A549 (cell line): ENCODE measurements around the gene TNS3. TPM values are rescaled to one million over a fixed set of nuclear protein-coding genes. Genes with fewer than 3 reads are reported as not detected.

Source experiments
- ATAC-seq, 2 experiments: fragments of 200-7000 bp in 1 of 2; fragments of >200 bp in 1 of 2; cut with Nextera tagmentation in 1 of 2; cut with Tn5 transposase in 1 of 2; 3 replicates each; pipeline versions ENCODE4 v1.8.0 to v1.9.1; 2018 to 2020; ENCODE audit warnings: mild to moderate bottlenecking in 1 of 2, moderate library complexity in 1 of 2
- CTCF ChIA-PET: fragments of 300-600 bp; sonication (Branson Sonifier 250); formaldehyde crosslinking; extraction: SDS; loops from one replicate; lab custom pipeline; 2021; ENCODE audit warnings: antibody characterized with exemption, inconsistent platforms; lab: Yijun Ruan, JAX
- POLR2A ChIA-PET: fragments of 350-600 bp; formaldehyde crosslinking; extraction: SDS; loops from one replicate; lab custom pipeline; 2021; ENCODE audit warnings: antibody characterized with exemption, inconsistent platforms; lab: Yijun Ruan, JAX
- DNase-seq, 2 experiments: peaks; one replicate each; pipeline versions ENCODE4 v3.0.0 to v3.0.0-alpha.2; 2011 to 2016; ENCODE audit warnings: low read depth in 1 of 2, low spot score in 1 of 2
- FAIRE-seq: peaks from 2 replicates; lab custom pipeline; 2011; peaks lifted over from hg19 to GRCh38; lab: Jason Lieb, UNC
- H3K27ac ChIP-seq, 2 experiments: fragments of >200 bp; sonication (Bioruptor Twin); formaldehyde crosslinking; 3 replicates each; pipeline ENCODE4 v1.5.1; 2016 to 2017
- H3K4me1 ChIP-seq: fragments of >200 bp; sonication (Bioruptor Twin); formaldehyde crosslinking; 3 replicates; pipeline ENCODE4 v1.6.1; 2016
- H3K4me2 ChIP-seq: fragments of >200 bp; sonication (Bioruptor Twin); formaldehyde crosslinking; 3 replicates; pipeline ENCODE4 v1.6.1; 2016
- H3K4me3 ChIP-seq: fragments of >200 bp; sonication (Bioruptor Twin); formaldehyde crosslinking; 3 replicates; pipeline ENCODE4 v1.5.1; 2016
- H3K9me3 ChIP-seq: fragments of >200 bp; sonication (Bioruptor Twin); formaldehyde crosslinking; 3 replicates; pipeline ENCODE4 v1.6.1; 2016
- BCL3 ChIP-seq: fragments of >200 bp; sonication (Bioruptor Twin); formaldehyde crosslinking; IDR thresholded peaks from 3 replicates; pipeline ENCODE4 v1.6.1; 2016
- CBX8 ChIP-seq: fragments of 200-600 bp; sonication (generic); IDR thresholded peaks from 2 replicates; pipeline ENCODE4 v1.6.1; 2016
- CHD2 ChIP-seq: fragments of 150-350 bp; IDR thresholded peaks from 2 replicates; pipeline ENCODE4 v1.6.1; 2014; ENCODE audit warnings: low read length; ENCODE audit not compliant: partially characterized antibody
- CHD4 ChIP-seq: fragments of 200-600 bp; sonication (generic); IDR thresholded peaks from 2 replicates; pipeline ENCODE4 v1.6.1; 2016; ENCODE audit warnings: antibody characterized with exemption, mild to moderate bottlenecking, borderline replicate concordance
- EHF ChIP-seq: fragments of 250-450 bp; sonication (Bioruptor Pico); IDR thresholded peaks from 2 replicates; pipeline ENCODE4 v1.5.0; 2020; ENCODE audit warnings: mild to moderate bottlenecking
- EHMT2 ChIP-seq: fragments of 200-600 bp; sonication (generic); IDR thresholded peaks from 2 replicates; pipeline ENCODE4 v1.6.1; 2016; ENCODE audit warnings: antibody characterized with exemption, low read depth, mild to moderate bottlenecking, moderate library complexity
- EP300 ChIP-seq, 2 experiments: fragments of >200 bp; sonication (Bioruptor Twin); formaldehyde crosslinking; IDR thresholded peaks; 2 replicates in 1 of 2; 3 replicates in 1 of 2; pipeline ENCODE4 v1.6.1; 2016 to 2017
- FOXS1 ChIP-seq: fragments of 250-450 bp; sonication (Bioruptor Pico); IDR thresholded peaks from 2 replicates; pipeline ENCODE4 v1.5.0; 2020; ENCODE audit warnings: mild to moderate bottlenecking, moderate library complexity
- GATA3 ChIP-seq: IDR thresholded peaks from 2 replicates; pipeline ENCODE4 v1.6.1; 2012; ENCODE audit warnings: borderline replicate concordance
- HDAC2 ChIP-seq: fragments of 200-600 bp; sonication (generic); IDR thresholded peaks from 2 replicates; pipeline ENCODE4 v1.6.1; 2016
- JUN ChIP-seq, 2 experiments: fragments of >200 bp; sonication (Bioruptor Twin); formaldehyde crosslinking; IDR thresholded peaks; 2 replicates in 1 of 2; 3 replicates in 1 of 2; pipeline ENCODE4 v1.6.1; 2016 to 2017
- KDM5A ChIP-seq: fragments of 200-600 bp; sonication (generic); IDR thresholded peaks from 2 replicates; pipeline ENCODE4 v1.6.1; 2016; ENCODE audit warnings: antibody characterized with exemption, mild to moderate bottlenecking
- MAX ChIP-seq: IDR thresholded peaks from 2 replicates; pipeline ENCODE4 v1.6.1; 2012
- MAZ ChIP-seq: fragments of 150-350 bp; IDR thresholded peaks from 2 replicates; pipeline ENCODE4 v1.6.1; 2014; ENCODE audit warnings: antibody characterized with exemption, low read depth, low read length, borderline replicate concordance
- PHF8 ChIP-seq: fragments of 200-600 bp; sonication (generic); IDR thresholded peaks from 2 replicates; pipeline ENCODE4 v1.6.1; 2016; ENCODE audit warnings: low read depth, mild to moderate bottlenecking, antibody characterized with exemption, moderate library complexity, borderline replicate concordance
- RAD21 ChIP-seq, 2 experiments: fragments of >200 bp in 1 of 2; sonication (Bioruptor Twin) in 1 of 2; formaldehyde crosslinking in 1 of 2; IDR thresholded peaks in 1 of 2; conservative IDR thresholded peaks in 1 of 2; 2 replicates in 1 of 2; 3 replicates in 1 of 2; pipeline ENCODE4 v1.6.1; 2012 to 2018; ENCODE audit warnings: inconsistent platforms in 1 of 2
- RARB ChIP-seq: fragments of 250-450 bp; sonication (Bioruptor Pico); IDR thresholded peaks from 2 replicates; pipeline ENCODE4 v1.8.0; 2021; ENCODE audit warnings: mild to moderate bottlenecking, moderate library complexity
- RCOR1 ChIP-seq: fragments of 150-350 bp; IDR thresholded peaks from 2 replicates; pipeline ENCODE4 v1.6.1; 2014; ENCODE audit warnings: antibody characterized with exemption, low read length, low read depth
- RFX5 ChIP-seq: fragments of 450-650 bp; IDR thresholded peaks from 2 replicates; pipeline ENCODE4 v1.7.1; 2014; ENCODE audit warnings: antibody characterized with exemption, mild to moderate bottlenecking, moderate library complexity
- RNF2 ChIP-seq: fragments of 200-600 bp; sonication (generic); IDR thresholded peaks from 2 replicates; pipeline ENCODE4 v1.6.1; 2016; ENCODE audit warnings: low read depth, mild to moderate bottlenecking, antibody characterized with exemption, moderate library complexity, borderline replicate concordance
- SMC3 ChIP-seq: fragments of >200 bp; sonication (Bioruptor Twin); formaldehyde crosslinking; IDR thresholded peaks from 3 replicates; pipeline ENCODE4 v1.6.1; 2018; ENCODE audit warnings: inconsistent platforms
- SREBF2 ChIP-seq: fragments of 450-650 bp; IDR thresholded peaks from 2 replicates; pipeline ENCODE4 v1.6.1; 2014; ENCODE audit warnings: mild to moderate bottlenecking, moderate library complexity
- TP53 ChIP-seq: fragments of 250-450 bp; sonication (Bioruptor Pico); IDR thresholded peaks from 2 replicates; pipeline ENCODE4 v1.5.0; 2021; ENCODE audit warnings: mild to moderate bottlenecking, moderate library complexity
- ZC3H11A ChIP-seq: fragments of 450-650 bp; IDR thresholded peaks from 2 replicates; pipeline ENCODE4 v1.6.1; 2014; ENCODE audit warnings: antibody characterized with exemption, mild to moderate bottlenecking
- WGBS: methylation state at CpG from one replicate; pipeline ENCODE4 v1.1.6; 2017; ENCODE audit errors: missing lambda C conversion rate; 5-methylcytosine and 5-hydroxymethylcytosine counted together
- polyA plus RNA-seq, 4 experiments: library from polyadenylated mRNA; depleted of rRNA in 3 of 4; stranded (reverse); fragments of >200 nt; fragmentation: RNase III in 1 of 4; extraction: RNeasy Plus Mini Kit Qiagen cat#74134 plus additional on column Dnase treatment in 1 of 4; gene quantifications; 2 replicates in 3 of 4; 3 replicates in 1 of 4; pipeline ENCODE4 v1.2.3, GENCODE V29; 2011 to 2017

TNS3 gene
- polyA plus RNA-seq, 2 of the 4 experiments (the other 2 are of a cell fraction): 107 to 134 TPM

DNA sequence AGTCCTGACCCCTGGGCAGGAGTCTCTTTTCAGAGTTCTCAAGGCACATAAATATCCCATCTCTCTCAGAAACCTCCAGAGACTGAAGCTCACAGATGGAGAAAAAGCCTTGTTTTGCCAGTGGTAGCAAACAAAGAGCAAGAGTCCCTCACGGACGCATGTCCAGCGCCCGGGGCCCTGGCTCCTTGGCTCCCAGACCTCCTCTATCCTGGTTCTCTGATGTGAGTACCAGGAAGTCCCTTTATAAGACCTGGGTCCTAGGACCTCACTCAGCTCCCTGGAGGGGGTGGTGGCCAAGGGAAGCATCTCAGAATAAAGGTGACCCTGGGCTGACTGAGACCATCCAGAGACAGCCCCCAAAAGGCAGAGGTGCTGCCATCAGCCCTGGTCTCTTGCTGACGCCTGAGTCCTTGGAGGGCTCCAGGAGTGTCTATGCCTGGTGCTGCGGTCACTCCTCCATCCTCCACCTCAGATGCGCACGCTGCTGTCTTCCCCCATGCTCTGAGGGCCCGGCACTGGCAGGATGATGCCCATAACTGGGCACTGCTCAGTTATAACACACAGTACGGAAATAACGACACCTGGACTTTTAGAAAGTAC is 221.5 kb downstream of the TNS3 start:
- 95% methylated on average over 11 of the region's 11 CpGs for WGBS
- CTCF ChIA-PET: interaction anchor here (1.4 kb wide), 1 partner anchor 11 kb away, joined by 3 read pairs; no protein-coding TSS in a partner anchor
- peak in 1 of 2 experiments; percentile 4; a peak in 1 of 6 replicates for ATAC-seq
- Histone ChIP-seq H3K4me2 (no peak overlapping the region), H3K4me1 (peaks cover 31% of the 10 kb centered on the region), H3K4me3 (no peak overlapping the region), H3K27ac (no peak overlapping the region), H3K9me3 (no peaks in the 10 kb centered on the region)
- no peak for FAIRE-seq
- POLR2A ChIA-PET: interaction anchor here (0.6 kb wide), 1 partner anchor 12 kb away, joined by 3 read pairs; no protein-coding TSS in a partner anchor
- no peak for TF ChIP-seq RCOR1
- no peak for TF ChIP-seq RAD21 (conservative IDR thresholded peaks at IDR 0.05 in 1 of 2, IDR thresholded peaks at IDR 0.05 in 1 of 2)
- no peak for TF ChIP-seq MAX
- no peak for TF ChIP-seq JUN (IDR thresholded peaks at IDR 0.05)
- TF ChIP-seq HDAC2: no peak
- TF ChIP-seq PHF8: no peak
- TF ChIP-seq MAZ: no peak
- TF ChIP-seq EP300 (IDR thresholded peaks at IDR 0.05): no peak
- TF ChIP-seq RARB (CRISPR knock-in tag): no peak
- no peak for TF ChIP-seq SREBF2
- TF ChIP-seq ZC3H11A: no peak
- TF ChIP-seq CBX8: no peak
- no peak for TF ChIP-seq GATA3
- TF ChIP-seq RFX5: no peak
- DNase-seq: no peak

DNA sequence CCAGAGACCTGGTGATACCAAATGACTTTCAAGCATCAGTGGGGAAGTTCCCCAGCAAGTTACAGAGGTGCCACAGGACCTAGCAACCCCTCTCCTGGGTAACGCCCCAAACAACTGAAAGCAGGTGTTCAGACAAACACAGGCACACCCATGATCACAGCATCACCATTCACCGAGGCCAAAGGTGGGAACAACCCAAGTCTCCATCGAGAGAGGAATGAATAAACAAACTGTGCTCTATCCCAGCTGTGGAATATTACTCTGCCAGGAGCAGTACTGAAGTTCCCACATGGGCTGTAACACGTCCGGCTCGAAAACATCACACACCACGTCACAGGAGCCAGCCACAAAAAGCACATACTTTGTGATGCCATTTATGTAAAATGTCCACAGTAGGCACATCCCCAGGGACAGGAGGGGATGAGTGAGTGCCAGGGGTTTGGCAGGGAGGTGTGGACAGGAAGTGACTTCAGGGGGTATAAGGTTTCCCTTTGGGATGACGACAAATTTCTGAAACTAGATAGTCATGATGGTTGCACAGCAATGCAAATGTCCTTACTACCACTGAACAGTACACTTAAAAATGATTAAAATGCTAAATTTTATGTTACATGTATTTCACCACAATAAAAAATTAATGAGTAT is 222.8 kb downstream of the TNS3 start:
- FAIRE-seq (no peak), ATAC-seq (no peak), DNase-seq (no peak)
- 84% methylated on average over 8 of the region's 8 CpGs for WGBS
- no peaks in the 10 kb centered on the region for H3K9me3 ChIP-seq
- H3K4me3 ChIP-seq: no peak overlapping the region
- peaks cover 36% of the 10 kb centered on the region for H3K4me1 ChIP-seq
- CTCF ChIA-PET: no interaction called here
- TF ChIP-seq EP300 (IDR thresholded peaks at IDR 0.05): no peak
- no peak for TF ChIP-seq ZC3H11A
- TF ChIP-seq EHMT2: no peak
- no peak for TF ChIP-seq TP53 (CRISPR knock-in tag)
- TF ChIP-seq RFX5: no peak
- H3K4me2 ChIP-seq: no peak overlapping the region
- no peak overlapping the region for H3K27ac ChIP-seq
- POLR2A ChIA-PET: no interaction called here

DNA sequence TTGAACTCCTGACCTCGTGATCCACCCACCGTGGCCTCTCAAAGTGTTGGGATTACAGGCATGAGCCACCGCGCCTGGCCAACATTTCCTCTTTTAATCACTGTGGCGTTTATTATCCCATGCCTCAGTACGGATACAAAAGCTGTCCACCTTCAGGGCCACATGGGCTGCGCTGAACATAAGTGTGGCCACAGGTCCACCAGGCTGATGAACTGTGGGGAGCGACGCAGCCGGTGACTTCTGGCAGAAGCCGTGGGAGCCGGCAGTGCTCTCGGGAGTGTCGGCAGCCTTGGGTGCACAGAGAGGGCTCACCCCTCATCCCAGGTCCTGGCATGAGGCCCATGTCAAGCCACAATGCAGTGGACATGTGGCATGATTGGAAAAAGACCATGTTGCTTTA is 223.6 kb downstream of the TNS3 start:
- POLR2A ChIA-PET: no interaction called here
- Histone ChIP-seq H3K4me1 (peaks cover 36% of the 10 kb centered on the region), H3K27ac (no peak overlapping the region), H3K4me2 (no peak overlapping the region), H3K9me3 (no peaks in the 10 kb centered on the region), H3K4me3 (no peak overlapping the region)
- FAIRE-seq: no peak
- CTCF ChIA-PET: no interaction called here
- no peak for TF ChIP-seq RNF2
- no peak for TF ChIP-seq KDM5A
- ATAC-seq: no peak
- 92% methylated on average over 14 of the region's 14 CpGs for WGBS
- DNase-seq: no peak

DNA sequence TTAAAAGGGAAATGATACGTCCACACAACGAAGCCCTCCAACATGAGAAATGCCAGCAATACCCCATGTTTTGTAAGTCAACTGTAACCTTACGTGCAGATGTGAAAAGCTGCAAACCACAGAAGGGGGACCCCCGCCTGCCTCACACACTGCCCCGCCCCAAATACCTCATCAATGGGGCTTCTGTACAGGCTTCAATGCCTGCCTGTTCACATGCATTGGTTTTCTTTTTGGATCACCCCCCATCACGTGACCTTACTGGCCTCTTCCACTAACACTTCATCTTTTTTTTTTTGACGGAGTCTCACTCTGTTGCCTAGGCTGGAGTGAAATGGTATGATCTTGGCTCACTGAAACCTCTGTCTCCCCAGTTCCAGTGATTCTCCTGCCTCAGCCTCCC is 224.0 kb downstream of the TNS3 start:
- CTCF ChIA-PET: no interaction called here
- Histone ChIP-seq H3K9me3 (no peaks in the 10 kb centered on the region), H3K4me2 (no peak overlapping the region)
- no peak for DNase-seq
- no peak for ATAC-seq
- POLR2A ChIA-PET: no interaction called here
- TF ChIP-seq PHF8: no peak
- no peak for TF ChIP-seq HDAC2
- TF ChIP-seq RCOR1: no peak
- no peak for TF ChIP-seq FOXS1 (CRISPR knock-in tag)
- no peak for TF ChIP-seq RNF2
- TF ChIP-seq CHD2: no peak
- no peak for TF ChIP-seq MAZ
- TF ChIP-seq EHMT2: no peak
- TF ChIP-seq KDM5A: no peak
- TF ChIP-seq CHD4: no peak
- no peak for TF ChIP-seq BCL3
- TF ChIP-seq EHF (CRISPR knock-in tag): no peak
- TF ChIP-seq SMC3: no peak
- TF ChIP-seq MAX: no peak
- TF ChIP-seq CBX8: no peak
- TF ChIP-seq, all 56 proteins: peak for 0
- WGBS: 94% methylated on average over 7 of the region's 7 CpGs
- Histone ChIP-seq H3K4me1 (peaks cover 36% of the 10 kb centered on the region), H3K4me3 (no peak overlapping the region), H3K27ac (no peak overlapping the region)
- no peak for FAIRE-seq
